HEK293T (cell line): ENCODE data around the gene CDH13.

ENCODE experiments used
- ELF4 ChIP-seq: fragments of 450-650 bp; IDR thresholded peaks from 2 replicates; pipeline ENCODE4 v1.6.1; 2017; ENCODE audit warnings: antibody characterized with exemption
- FOXM1 ChIP-seq: fragments of 450-650 bp; IDR thresholded peaks from 2 replicates; pipeline ENCODE4 v1.6.1; 2017; ENCODE audit warnings: mild to moderate bottlenecking, borderline replicate concordance
- HDGF ChIP-seq: fragments of 450-650 bp; IDR thresholded peaks from 2 replicates; pipeline ENCODE4 v1.6.1; 2017; ENCODE audit warnings: antibody characterized with exemption, borderline replicate concordance
- PKNOX1 ChIP-seq: fragments of 450-650 bp; IDR thresholded peaks from 2 replicates; pipeline ENCODE4 v1.6.1; 2016
- SP1 ChIP-seq: fragments of 450-650 bp; IDR thresholded peaks from 2 replicates; pipeline ENCODE4 v1.6.1; 2017
- SUZ12 ChIP-seq: fragments of 450-650 bp; IDR thresholded peaks from 2 replicates; pipeline ENCODE4 v1.6.1; 2016; ENCODE audit warnings: mild to moderate bottlenecking
- TARDBP ChIP-seq: fragments of 450-650 bp; IDR thresholded peaks from 2 replicates; pipeline ENCODE4 v1.6.1; 2016

- TF ChIP-seq SP1 (no peak), PKNOX1 (no peak), ELF4 (no peak), FOXM1 (no peak), SUZ12 (no peak), TARDBP (no peak), HDGF (no peak)
Observed at GRCh38 chr16:82713778-82714177, 87.0 kb downstream of the CDH13 start.
